Prostate gland (tissue), 2 donors: ENCODE results near the gene RAD51B.

Experiments used
- POLR2A ChIP-seq: fragments of 450-650 bp; IDR thresholded peaks from one replicate; pipeline ENCODE4 v1.6.1; 2016; ENCODE audit warnings: antibody characterized with exemption, mild to moderate bottlenecking
- TF ChIP-seq, protein P1 (sequence below), 4 experiments: fragments of 200-600 bp in 2 of 4; fragments of 450-650 bp in 2 of 4; sonication (generic) in 2 of 4; IDR thresholded peaks; 1 replicate in 3 of 4; 2 replicates in 1 of 4; pipeline ENCODE4 v1.5.1; 2016 to 2019; ENCODE audit warnings: antibody characterized with exemption in 4 of 4, mild to moderate bottlenecking in 2 of 4, moderate library complexity in 2 of 4

- TF ChIP-seq, protein P1, sequence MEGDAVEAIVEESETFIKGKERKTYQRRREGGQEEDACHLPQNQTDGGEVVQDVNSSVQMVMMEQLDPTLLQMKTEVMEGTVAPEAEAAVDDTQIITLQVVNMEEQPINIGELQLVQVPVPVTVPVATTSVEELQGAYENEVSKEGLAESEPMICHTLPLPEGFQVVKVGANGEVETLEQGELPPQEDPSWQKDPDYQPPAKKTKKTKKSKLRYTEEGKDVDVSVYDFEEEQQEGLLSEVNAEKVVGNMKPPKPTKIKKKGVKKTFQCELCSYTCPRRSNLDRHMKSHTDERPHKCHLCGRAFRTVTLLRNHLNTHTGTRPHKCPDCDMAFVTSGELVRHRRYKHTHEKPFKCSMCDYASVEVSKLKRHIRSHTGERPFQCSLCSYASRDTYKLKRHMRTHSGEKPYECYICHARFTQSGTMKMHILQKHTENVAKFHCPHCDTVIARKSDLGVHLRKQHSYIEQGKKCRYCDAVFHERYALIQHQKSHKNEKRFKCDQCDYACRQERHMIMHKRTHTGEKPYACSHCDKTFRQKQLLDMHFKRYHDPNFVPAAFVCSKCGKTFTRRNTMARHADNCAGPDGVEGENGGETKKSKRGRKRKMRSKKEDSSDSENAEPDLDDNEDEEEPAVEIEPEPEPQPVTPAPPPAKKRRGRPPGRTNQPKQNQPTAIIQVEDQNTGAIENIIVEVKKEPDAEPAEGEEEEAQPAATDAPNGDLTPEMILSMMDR (IDR thresholded peaks at IDR 0.05): no peak
- TF ChIP-seq POLR2A: no peak
These were observed 904.3 kb downstream of the RAD51B start for GRCh38 chr14:68723808-68724268.
